ENCODE data around the gene NCOR1.
"Not testable (repeated sequence)": the region's sequence is repeated elsewhere in the genome, so short reads cannot be mapped to it uniquely, and the experiment has no call there.

NCOR1 gene

DNA sequence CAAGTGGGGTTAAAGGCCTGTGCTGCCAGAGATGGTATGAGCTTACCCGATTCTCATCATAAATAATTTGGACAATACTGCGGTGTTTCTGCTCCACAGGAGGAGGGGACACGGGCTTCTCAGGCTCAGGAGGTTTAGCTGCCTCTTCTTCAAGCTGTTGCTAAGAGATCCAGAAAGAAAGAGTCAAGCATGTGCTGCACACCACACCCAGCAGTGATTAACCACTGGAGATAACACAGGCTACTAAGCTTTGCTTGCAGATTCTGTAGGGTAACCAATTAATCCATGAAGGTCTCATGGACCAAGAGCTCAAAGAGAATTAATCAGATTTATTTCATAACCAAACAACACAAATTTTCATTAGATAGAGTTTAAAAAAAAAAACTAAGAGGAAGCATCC, 56.6 kb downstream of the NCOR1 start:
- peak in 2 of 3 donors; percentile 5 to 25 for DNase-seq
- Histone ChIP-seq H3K27me3 (replicated peaks in 2 of 5; ENCODE audit: control insufficient read depth in 4 of 5, insufficient read depth in 5 of 5, low read length in 4 of 5) (no peaks in the 10 kb centered on the region), H3K9me3 (ENCODE audit: control extremely low read depth in 1 of 5, control insufficient read depth in 4 of 5, insufficient read depth in 2 of 5, low read depth in 1 of 5, low read length in 4 of 5) (no peaks in the 10 kb centered on the region), H3K27ac (ENCODE audit: insufficient read depth in 1 of 2, low read depth in 1 of 2, low read length in 2 of 2, poor library complexity in 1 of 2, severe bottlenecking in 2 of 2) (no peak overlapping the region), H3K4me3 (ENCODE audit: control insufficient read depth in 1 of 7, extremely low read depth in 1 of 7, insufficient read depth in 4 of 7, low read depth in 2 of 7, low read length in 6 of 7) (no peak overlapping the region), H3K36me3 (ENCODE audit: control insufficient read depth in 4 of 4, insufficient read depth in 4 of 4, low read length in 3 of 4) (peaks cover 0 to 35% (median 19%) of the 10 kb centered on the region in 4 experiments), H3K4me1 (ENCODE audit: control extremely low read depth in 1 of 4, control insufficient read depth in 4 of 4, insufficient read depth in 4 of 4, low read length in 3 of 4) (no peaks in the 10 kb centered on the region)
- ChIA-PET CTCF (no interaction called here), POLR2A (no interaction called here)
- 96% methylated on average over 3 of the region's 3 CpGs for WGBS (ENCODE audit: insufficient coverage)

DNA sequence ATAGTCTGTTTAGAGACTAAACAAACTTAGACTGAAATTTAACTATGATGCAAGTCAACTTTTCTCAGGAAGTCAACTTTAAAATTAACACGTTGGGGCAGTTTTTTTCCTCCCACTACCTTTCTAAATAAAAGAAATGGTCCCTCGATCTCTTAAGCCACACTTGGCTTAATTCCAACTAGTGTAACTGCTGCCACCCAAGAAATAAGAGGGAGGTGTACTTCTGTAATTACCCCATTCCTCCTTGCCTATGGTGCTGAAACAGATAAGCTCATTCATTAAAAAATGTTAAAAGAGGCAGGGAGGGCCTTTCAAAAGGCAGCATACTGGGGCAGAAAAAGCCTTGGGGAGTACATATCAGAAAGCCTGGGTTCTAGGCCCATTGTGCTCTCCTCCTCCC, 59.8 kb downstream of the NCOR1 start:
- H3K4me1 ChIP-seq (ENCODE audit: control extremely low read depth in 1 of 4, control insufficient read depth in 4 of 4, insufficient read depth in 4 of 4, low read length in 3 of 4): no peaks in the 10 kb centered on the region
- peak in 2 of 3 donors; percentile 34 to 51 for DNase-seq
- ChIA-PET CTCF (interaction anchor here (0.8 to 1.0 kb wide), 2 partner anchors 11 to 87 kb away, joined by 3 read pairs; no protein-coding TSS in a partner anchor), POLR2A (no interaction called here)
- no peak overlapping the region for H3K27ac ChIP-seq (ENCODE audit: insufficient read depth in 1 of 2, low read depth in 1 of 2, low read length in 2 of 2, poor library complexity in 1 of 2, severe bottlenecking in 2 of 2)
- WGBS (ENCODE audit: insufficient coverage): no CpG with 5 or more reads among the region's 2 CpGs
- no peaks in the 10 kb centered on the region for H3K9me3 ChIP-seq (ENCODE audit: control extremely low read depth in 1 of 5, control insufficient read depth in 4 of 5, insufficient read depth in 2 of 5, low read depth in 1 of 5, low read length in 4 of 5)
- no peaks in the 10 kb centered on the region for H3K27me3 ChIP-seq (replicated peaks in 2 of 5; ENCODE audit: control insufficient read depth in 4 of 5, insufficient read depth in 5 of 5, low read length in 4 of 5)
- H3K36me3 ChIP-seq (ENCODE audit: control insufficient read depth in 4 of 4, insufficient read depth in 4 of 4, low read length in 3 of 4): peaks cover 5 to 43% (median 27%) of the 10 kb centered on the region in 4 experiments
- H3K4me3 ChIP-seq (ENCODE audit: control insufficient read depth in 1 of 7, extremely low read depth in 1 of 7, insufficient read depth in 4 of 7, low read depth in 2 of 7, low read length in 6 of 7): no peak overlapping the region

DNA sequence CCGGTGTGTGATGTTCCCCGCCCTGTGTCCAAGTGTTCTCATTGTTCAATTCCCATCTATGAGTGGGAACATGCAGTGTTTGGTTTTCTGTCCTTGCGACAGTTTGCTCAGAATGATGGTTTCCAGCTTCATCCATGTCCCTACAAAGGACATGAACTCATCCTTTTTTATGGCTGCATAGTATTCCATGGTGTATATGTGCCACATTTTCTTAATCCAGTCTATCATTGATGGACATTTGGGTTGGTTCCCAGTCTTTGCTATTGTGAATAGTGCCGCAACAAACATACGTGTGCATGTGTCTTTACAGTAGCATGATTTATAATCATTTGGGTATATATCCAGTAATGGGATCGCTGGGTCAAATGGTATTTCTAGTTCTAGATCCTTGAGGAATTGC, 63.0 kb downstream of the NCOR1 start:
- H3K9me3 ChIP-seq (ENCODE audit: control extremely low read depth in 1 of 5, control insufficient read depth in 4 of 5, insufficient read depth in 2 of 5, low read depth in 1 of 5, low read length in 4 of 5); POLR2A ChIA-PET; CTCF ChIA-PET; H3K4me1 ChIP-seq (ENCODE audit: control extremely low read depth in 1 of 4, control insufficient read depth in 4 of 4, insufficient read depth in 4 of 4, low read length in 3 of 4); H3K27me3 ChIP-seq (replicated peaks in 2 of 5; ENCODE audit: control insufficient read depth in 4 of 5, insufficient read depth in 5 of 5, low read length in 4 of 5); DNase-seq; H3K4me3 ChIP-seq (ENCODE audit: control insufficient read depth in 1 of 7, extremely low read depth in 1 of 7, insufficient read depth in 4 of 7, low read depth in 2 of 7, low read length in 6 of 7); H3K27ac ChIP-seq (ENCODE audit: insufficient read depth in 1 of 2, low read depth in 1 of 2, low read length in 2 of 2, poor library complexity in 1 of 2, severe bottlenecking in 2 of 2): not testable (repeated sequence)
- whole genome bisulfite sequencing (ENCODE audit: insufficient coverage): no CpG with 5 or more reads among the region's 6 CpGs
- peaks cover 8 to 51% (median 30%) of the 10 kb centered on the region in 4 experiments for H3K36me3 ChIP-seq (ENCODE audit: control insufficient read depth in 4 of 4, insufficient read depth in 4 of 4, low read length in 3 of 4)

DNA sequence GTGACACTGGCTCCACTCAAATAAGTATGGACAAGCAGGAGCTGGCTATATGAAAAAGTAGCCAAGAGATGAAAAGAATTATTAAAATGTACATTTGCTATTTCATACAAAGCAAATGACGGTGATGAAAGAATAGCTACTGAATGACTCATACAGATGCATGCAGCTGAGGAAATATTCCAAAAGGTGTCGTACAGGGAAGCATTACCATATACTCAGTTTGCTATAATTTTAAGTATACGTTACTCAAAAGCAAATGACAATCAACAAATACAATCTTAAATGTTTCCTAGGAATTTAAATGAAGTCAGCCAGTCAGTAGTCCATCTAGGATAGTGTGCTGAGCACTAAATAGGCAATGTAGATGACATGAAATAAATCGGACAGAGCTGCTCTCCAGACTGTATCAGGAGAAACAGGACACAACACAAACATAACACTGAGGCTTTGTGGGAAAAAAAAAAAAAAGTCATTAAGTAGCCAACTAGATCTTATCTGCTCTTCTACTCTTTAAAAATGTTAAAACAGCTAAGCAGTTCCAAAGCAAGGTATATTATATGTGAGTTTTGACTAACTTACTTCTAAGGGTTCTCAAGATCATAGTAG, 65.0 kb downstream of the NCOR1 start:
- H3K27ac ChIP-seq (ENCODE audit: insufficient read depth in 1 of 2, low read depth in 1 of 2, low read length in 2 of 2, poor library complexity in 1 of 2, severe bottlenecking in 2 of 2): no peak overlapping the region
- no peaks in the 10 kb centered on the region for H3K9me3 ChIP-seq (ENCODE audit: control extremely low read depth in 1 of 5, control insufficient read depth in 4 of 5, insufficient read depth in 2 of 5, low read depth in 1 of 5, low read length in 4 of 5)
- CTCF ChIA-PET: no interaction called here
- POLR2A ChIA-PET: no interaction called here
- H3K36me3 ChIP-seq (ENCODE audit: control insufficient read depth in 4 of 4, insufficient read depth in 4 of 4, low read length in 3 of 4): peaks cover 9 to 55% (median 35%) of the 10 kb centered on the region in 4 experiments
- WGBS (ENCODE audit: insufficient coverage): no CpG with 5 or more reads among the region's 4 CpGs
- no peak for DNase-seq
- no peaks in the 10 kb centered on the region for H3K27me3 ChIP-seq (replicated peaks in 2 of 5; ENCODE audit: control insufficient read depth in 4 of 5, insufficient read depth in 5 of 5, low read length in 4 of 5)
- H3K4me3 ChIP-seq (ENCODE audit: control insufficient read depth in 1 of 7, extremely low read depth in 1 of 7, insufficient read depth in 4 of 7, low read depth in 2 of 7, low read length in 6 of 7): no peak overlapping the region
- no peaks in the 10 kb centered on the region for H3K4me1 ChIP-seq (ENCODE audit: control extremely low read depth in 1 of 4, control insufficient read depth in 4 of 4, insufficient read depth in 4 of 4, low read length in 3 of 4)

DNA sequence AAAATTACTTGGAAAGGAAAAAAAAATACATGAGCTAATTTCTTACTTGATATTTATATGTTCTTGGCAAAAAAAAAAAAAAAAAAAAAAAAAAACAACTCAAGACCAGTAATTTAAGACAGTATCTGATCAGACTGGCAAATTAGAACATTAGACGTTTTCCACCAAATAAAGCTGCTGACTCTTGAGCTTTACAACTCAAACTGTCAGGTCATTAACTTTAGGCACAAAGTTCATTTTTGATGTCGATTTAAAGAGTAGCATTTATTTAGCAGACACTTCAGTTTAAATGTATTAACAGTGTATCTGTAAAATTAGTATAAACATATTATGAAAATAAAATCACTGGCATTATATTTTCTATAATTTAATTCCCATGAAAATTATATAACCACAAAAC, 66.7 kb downstream of the NCOR1 start:
- Histone ChIP-seq H3K27me3 (replicated peaks in 2 of 5; ENCODE audit: control insufficient read depth in 4 of 5, insufficient read depth in 5 of 5, low read length in 4 of 5) (no peaks in the 10 kb centered on the region), H3K27ac (ENCODE audit: insufficient read depth in 1 of 2, low read depth in 1 of 2, low read length in 2 of 2, poor library complexity in 1 of 2, severe bottlenecking in 2 of 2) (no peak overlapping the region), H3K9me3 (ENCODE audit: control extremely low read depth in 1 of 5, control insufficient read depth in 4 of 5, insufficient read depth in 2 of 5, low read depth in 1 of 5, low read length in 4 of 5) (no peaks in the 10 kb centered on the region), H3K4me3 (ENCODE audit: control insufficient read depth in 1 of 7, extremely low read depth in 1 of 7, insufficient read depth in 4 of 7, low read depth in 2 of 7, low read length in 6 of 7) (no peak overlapping the region), H3K36me3 (ENCODE audit: control insufficient read depth in 4 of 4, insufficient read depth in 4 of 4, low read length in 3 of 4) (peaks cover 13 to 62% (median 36%) of the 10 kb centered on the region in 4 experiments), H3K4me1 (ENCODE audit: control extremely low read depth in 1 of 4, control insufficient read depth in 4 of 4, insufficient read depth in 4 of 4, low read length in 3 of 4) (no peaks in the 10 kb centered on the region)
- ChIA-PET POLR2A (no interaction called here), CTCF (no interaction called here)
- WGBS (ENCODE audit: insufficient coverage): no CpG with 5 or more reads among the region's 2 CpGs
- no peak for DNase-seq

DNA sequence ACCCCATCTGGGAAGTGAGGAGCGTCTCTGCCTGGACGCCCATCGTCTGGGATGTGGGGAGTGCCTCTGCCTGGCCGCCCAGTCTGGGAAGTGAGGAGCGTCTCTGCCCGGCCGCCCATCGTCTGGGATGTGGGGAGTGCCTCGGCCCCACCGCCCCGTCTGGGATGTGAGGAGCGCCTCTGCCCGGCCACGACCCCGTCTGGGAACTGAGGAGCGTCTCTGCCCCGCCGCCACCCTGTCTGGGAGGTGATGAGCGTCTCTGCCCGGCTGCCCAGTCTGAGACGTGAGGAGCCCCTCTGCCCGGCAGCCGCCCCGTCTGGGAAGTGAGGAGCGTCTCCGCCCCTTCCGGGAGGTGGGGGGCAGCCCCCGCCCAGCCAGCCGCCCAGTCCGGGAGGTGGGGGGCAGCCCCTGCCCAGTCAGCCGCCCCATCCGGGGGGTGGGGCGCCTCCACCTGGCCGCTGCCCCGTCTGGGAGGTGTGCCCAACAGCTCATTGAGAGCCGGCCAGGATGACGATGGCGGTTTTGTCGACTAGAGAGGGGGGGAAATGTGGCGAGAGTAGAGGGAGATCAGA, 69.9 kb downstream of the NCOR1 start:
- H3K27ac ChIP-seq (ENCODE audit: insufficient read depth in 1 of 2, low read depth in 1 of 2, low read length in 2 of 2, poor library complexity in 1 of 2, severe bottlenecking in 2 of 2); H3K9me3 ChIP-seq (ENCODE audit: control extremely low read depth in 1 of 5, control insufficient read depth in 4 of 5, insufficient read depth in 2 of 5, low read depth in 1 of 5, low read length in 4 of 5); H3K4me3 ChIP-seq (ENCODE audit: control insufficient read depth in 1 of 7, extremely low read depth in 1 of 7, insufficient read depth in 4 of 7, low read depth in 2 of 7, low read length in 6 of 7); CTCF ChIA-PET; DNase-seq; POLR2A ChIA-PET; H3K4me1 ChIP-seq (ENCODE audit: control extremely low read depth in 1 of 4, control insufficient read depth in 4 of 4, insufficient read depth in 4 of 4, low read length in 3 of 4); H3K27me3 ChIP-seq (replicated peaks in 2 of 5; ENCODE audit: control insufficient read depth in 4 of 5, insufficient read depth in 5 of 5, low read length in 4 of 5): not testable (repeated sequence)
- H3K36me3 ChIP-seq (ENCODE audit: control insufficient read depth in 4 of 4, insufficient read depth in 4 of 4, low read length in 3 of 4): peaks cover 16 to 66% (median 36%) of the 10 kb centered on the region in 4 experiments
- 95% methylated on average over 22 of the region's 40 CpGs for WGBS (ENCODE audit: insufficient coverage)

DNA sequence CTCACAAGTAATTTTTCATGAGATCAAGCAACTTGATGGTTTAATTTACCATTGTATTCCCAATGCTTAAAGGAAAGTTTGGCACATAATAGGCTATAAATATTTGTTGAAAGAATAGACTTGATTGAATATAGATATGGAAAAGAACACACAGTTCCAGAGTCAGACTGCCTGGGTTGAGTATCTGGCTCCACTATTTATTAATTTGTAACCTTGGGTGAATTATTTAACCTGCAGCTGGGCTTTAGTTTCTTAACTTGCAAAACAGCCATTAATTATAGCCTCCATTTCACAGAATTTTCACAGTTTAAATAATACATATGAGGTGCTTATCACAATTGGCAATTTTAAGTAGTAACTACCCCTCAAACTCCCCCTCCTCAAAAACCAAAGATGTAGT, 73.6 kb downstream of the NCOR1 start:
- Histone ChIP-seq H3K36me3 (ENCODE audit: control insufficient read depth in 4 of 4, insufficient read depth in 4 of 4, low read length in 3 of 4) (peaks cover 8 to 61% (median 33%) of the 10 kb centered on the region in 4 experiments), H3K9me3 (ENCODE audit: control extremely low read depth in 1 of 5, control insufficient read depth in 4 of 5, insufficient read depth in 2 of 5, low read depth in 1 of 5, low read length in 4 of 5) (no peaks in the 10 kb centered on the region), H3K4me3 (ENCODE audit: control insufficient read depth in 1 of 7, extremely low read depth in 1 of 7, insufficient read depth in 4 of 7, low read depth in 2 of 7, low read length in 6 of 7) (no peak overlapping the region), H3K27ac (ENCODE audit: insufficient read depth in 1 of 2, low read depth in 1 of 2, low read length in 2 of 2, poor library complexity in 1 of 2, severe bottlenecking in 2 of 2) (no peak overlapping the region), H3K4me1 (ENCODE audit: control extremely low read depth in 1 of 4, control insufficient read depth in 4 of 4, insufficient read depth in 4 of 4, low read length in 3 of 4) (no peaks in the 10 kb centered on the region), H3K27me3 (replicated peaks in 2 of 5; ENCODE audit: control insufficient read depth in 4 of 5, insufficient read depth in 5 of 5, low read length in 4 of 5) (no peaks in the 10 kb centered on the region)
- POLR2A ChIA-PET: no interaction called here
- CTCF ChIA-PET: no interaction called here
- no peak for DNase-seq

Data from common myeloid progenitor, CD34-positive (primary cell).